Fibroblast of skin of left quadriceps (primary cell): ENCODE measurements around the gene TMEM132C.

Experiments used
- DNase-seq, 2 experiments: peaks; one replicate each; pipeline ENCODE4 v3.0.0-alpha.2; 2013; ENCODE audit warnings: low read depth in 2 of 2

The TMEM132C gene

DNA sequence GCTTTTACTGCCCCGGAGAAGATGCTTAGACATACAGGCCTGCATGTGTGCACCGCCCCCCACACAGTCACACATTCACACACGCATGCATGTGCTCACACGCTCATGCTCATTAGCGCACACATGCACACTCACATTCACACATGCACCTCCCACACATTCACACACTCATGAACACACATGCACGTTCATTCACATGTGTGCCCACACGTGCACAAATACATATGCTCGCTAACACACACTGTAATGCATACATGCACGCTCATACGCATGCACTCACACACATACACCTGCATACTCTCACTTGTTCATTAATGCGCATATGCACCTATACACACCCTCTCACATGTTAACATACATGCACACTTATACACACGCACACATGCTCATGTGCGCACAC is 21.9 kb downstream of the TMEM132C start:
- no peak for DNase-seq

DNA sequence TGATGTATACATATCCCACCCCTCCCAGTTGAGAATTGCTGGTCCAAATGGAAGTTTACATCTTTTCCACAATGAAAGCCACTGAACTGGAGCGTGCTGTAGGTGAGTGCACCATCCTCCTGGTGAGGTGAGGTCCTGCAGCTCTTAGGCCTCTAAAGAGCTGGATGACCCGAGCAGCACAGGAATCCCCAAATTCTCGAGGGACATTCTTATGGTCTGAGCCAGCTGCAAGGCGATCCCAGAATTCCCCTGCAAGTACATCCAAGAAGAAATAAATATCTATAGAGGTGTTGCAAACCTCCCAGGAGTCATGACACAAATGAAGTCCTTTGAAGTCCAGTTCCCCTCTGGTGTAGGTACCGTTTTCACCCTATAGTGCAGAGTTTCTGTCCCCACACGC is 24.0 kb downstream of the TMEM132C start:
- DNase-seq, result no peak

DNA sequence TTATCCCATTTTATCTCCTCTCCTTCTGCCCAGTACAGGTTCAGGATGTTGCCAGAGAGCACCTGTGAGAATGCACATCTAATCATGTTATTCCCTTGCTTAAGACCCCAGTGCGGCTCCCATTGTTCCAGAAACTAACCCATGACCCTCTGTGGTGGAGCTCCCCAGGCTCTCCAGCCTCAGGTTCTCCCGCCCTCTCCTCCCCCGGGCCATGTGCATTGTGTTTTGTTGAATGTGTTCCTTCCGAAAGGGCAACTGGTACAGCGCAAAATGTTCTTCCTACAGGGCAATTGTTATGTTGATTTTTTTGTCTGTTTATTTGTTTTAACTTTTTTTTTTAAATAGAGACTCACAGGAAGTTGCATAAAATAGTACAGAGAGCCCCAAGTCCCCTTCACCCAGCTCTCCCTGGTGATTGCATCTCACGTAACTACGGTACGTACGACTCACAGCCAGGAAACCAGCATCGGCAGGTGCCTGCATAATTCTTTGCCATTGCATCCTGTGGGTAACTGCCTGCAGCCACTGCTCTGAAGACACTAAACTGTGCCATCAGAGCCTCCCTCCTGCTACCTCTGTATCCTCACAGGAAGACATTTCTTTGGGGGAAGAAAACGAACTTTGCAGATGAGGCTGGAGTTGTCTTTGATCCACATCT is 31.2 kb downstream of the TMEM132C start:
- no peak for DNase-seq

DNA sequence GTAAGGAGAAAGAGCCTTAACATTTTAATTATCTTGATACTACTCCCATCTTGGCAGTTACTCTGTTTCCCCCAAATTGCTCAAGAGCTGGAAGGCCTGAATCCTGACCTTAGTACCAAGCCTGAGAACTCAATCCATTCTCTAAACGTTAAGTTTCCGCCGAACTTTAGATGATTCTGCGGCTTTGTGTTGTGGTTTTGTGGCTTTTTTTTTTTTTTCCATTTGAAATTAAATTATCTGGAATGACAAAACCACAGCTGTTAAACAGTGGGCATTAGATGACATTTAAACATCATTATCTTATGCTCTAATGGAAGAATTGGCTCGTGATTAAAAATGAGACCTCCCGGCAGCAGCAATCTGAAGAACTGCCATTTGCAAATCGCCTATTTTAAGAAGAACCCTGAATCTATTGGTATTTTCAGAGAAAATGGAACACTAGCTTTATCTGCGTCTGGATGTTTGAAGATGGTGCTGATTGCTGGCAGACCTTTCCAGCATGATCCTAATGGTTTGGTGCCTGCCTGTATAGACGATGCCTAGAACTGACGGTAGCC is 38.4 kb downstream of the TMEM132C start:
- DNase-seq, result no peak

DNA sequence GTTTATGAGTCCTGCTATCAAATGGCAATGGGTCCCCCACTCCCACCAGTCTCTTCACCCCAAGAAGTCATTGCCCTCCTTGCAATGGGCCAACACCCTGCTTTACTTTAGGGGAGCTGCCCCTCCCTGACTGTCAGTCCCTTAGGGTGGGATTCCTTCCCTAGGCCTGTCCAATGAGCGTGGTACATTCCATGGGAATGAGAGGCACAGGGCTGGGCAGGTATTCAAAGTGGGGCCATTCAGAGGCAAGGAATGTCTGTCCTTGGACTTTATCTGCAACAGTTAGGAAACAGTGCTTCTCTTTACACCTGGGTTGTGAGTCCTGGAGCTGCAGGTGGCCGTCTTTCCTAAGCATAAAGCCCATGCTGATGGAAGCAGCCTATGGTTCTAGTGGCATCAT is 40.8 kb downstream of the TMEM132C start:
- no peak for DNase-seq

DNA sequence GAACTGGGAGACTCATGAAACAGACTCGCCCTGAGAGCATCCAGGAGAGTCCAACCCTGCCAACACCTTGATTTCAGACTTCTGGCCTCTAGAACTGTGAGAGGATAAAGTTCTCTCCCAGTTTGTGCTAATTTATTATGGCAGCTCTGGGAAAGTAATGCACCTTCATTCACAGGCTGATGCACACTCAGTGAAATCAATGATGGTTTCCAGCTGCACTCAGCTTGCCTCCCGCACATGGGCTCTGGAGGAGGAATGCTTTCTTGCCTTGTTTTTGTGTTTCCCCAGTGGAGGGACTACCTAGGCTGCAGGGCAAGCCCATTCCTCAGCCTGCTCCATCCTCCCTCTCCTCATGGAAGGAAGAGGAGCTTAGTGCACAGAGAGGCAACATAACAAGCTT is 45.7 kb downstream of the TMEM132C start:
- no peak for DNase-seq

DNA sequence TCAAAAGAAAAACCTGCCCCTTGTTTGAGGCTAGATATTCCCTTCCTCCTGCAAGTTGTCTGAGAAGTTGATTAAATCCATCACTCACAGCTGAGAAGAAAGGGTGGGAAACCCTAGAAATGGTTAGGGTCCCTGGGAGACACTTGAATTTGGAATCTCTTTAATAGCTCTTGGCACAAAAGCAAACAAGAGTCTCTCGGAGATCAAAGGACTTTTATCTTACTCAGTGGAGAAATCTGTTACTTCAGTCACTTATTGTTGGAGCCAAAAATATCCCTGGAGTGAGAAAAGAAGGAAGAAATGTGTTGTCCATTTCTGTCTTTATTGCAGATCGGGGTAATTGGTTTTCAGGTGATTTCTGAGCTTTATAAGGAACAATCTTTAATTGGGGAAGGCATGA is 47.0 kb downstream of the TMEM132C start:
- no peak for DNase-seq

DNA sequence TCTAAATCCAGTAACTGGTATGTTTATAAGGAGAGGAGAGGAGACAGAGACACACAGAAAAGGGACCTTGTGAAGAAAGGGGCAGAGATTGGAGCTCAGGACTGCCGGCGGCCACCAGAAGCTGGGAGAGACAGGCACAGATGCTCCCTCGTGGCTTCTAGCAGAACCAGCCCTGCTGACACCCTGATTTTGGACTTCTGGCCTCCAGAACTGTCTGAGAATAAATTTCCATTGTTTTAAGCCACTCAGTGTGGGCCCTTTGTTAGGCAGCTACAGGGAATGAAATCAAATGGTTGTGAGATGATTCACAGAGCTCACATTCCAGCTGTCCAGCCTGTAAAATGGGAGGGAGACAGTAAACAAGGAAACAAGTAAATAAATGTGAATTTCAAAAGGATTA is 47.6 kb downstream of the TMEM132C start:
- no peak for DNase-seq

DNA sequence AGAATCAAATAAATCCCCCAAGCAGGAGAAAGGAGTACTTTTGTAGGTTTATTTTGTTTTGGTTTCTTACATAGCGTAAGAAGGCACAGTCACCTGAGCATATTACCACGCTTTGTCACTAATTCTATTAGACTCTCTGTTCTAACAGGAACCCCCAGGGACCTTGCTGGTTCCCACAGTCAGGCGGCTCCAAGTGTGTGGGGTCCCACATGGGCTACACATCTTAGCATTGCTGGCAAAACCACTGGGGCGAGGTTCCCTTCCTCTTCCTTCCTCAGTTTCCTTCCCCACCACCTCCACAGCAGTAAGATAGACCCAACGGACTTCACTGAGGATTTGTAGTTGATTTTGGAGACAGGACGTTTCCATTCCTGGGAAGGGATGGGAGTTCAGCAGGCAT is 49.1 kb downstream of the TMEM132C start:
- no peak for DNase-seq

DNA sequence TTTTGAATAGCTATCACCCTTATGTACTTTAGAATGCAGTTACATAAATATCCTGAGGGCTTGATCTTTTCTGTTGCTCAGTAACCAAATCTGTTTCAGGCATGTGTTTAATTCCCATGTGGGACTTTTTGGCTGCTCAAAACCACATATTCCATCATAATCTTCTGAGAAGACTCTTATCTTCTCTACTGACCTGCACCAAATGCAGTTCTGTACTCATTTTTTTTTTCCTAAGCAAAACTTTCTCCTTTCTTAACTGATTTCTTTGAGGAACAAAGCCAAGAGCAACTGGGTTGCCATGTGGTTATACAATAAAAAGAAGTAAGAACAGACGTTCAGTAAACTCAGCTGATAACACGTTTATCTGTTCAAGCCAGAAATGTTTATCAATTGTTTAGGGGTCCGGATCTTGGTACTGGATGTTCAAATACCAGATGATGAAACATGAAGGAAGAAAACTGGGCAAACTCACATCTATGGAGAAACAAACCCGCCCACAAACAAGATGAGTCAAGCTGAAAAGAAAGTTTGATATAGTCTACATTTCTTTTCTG is 50.1 kb downstream of the TMEM132C start:
- DNase-seq, result no peak

DNA sequence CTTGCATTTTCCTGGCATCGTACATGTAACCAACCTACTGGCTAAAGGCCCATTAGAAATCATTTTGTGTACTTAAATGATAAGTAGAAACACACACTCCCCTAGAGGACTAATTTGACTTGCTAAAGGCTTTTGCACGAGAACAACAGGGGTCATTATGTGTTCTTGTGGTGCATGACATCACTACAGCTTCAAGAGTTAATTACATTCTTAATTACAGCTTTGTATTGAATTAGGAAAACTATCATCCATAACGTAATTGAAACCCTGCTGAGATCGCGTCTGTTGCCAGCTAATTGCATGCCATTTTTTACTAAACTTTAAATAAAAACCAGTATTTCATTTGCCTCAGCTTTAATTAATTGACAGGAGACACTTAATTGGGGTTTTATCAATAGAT is 51.4 kb downstream of the TMEM132C start:
- DNase-seq, result no peak

DNA sequence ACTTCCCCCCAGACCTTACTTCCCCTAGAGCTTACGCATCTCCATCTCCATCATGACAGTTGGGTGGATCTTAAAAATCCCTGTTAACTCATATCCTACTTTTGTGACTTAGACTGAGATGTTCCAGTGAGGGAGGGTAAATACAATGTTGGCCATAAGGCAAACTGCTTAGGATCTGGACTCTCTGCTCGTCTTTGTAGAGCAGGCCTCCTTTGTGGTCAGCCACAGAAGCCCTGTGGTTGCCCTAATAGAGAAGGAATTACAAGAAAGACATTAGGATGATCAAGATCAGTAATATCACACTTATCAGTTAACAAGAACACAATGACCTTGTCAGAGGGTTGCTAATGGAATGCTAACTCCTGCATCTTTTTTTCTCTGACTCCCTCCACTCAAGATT is 52.0 kb downstream of the TMEM132C start:
- no peak for DNase-seq

DNA sequence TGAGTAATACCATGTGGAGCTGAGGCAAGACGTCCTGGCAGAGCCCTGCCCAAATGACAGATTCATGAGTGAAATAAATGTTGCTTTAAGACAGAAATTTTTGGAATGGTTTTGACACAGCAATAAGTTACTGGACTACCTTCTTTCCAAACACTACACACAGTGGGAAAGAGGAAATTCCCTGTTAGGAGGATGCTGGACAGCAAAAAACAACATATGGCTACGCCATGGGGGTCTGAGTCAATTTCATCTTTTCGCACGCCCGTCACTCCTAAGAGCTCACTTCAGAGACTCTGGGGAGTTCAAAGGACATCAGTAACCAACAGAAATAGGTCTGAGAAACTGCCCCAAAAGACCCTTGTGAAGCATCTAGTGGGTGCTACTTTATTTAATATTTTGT is 55.4 kb downstream of the TMEM132C start:
- DNase-seq, result no peak

DNA sequence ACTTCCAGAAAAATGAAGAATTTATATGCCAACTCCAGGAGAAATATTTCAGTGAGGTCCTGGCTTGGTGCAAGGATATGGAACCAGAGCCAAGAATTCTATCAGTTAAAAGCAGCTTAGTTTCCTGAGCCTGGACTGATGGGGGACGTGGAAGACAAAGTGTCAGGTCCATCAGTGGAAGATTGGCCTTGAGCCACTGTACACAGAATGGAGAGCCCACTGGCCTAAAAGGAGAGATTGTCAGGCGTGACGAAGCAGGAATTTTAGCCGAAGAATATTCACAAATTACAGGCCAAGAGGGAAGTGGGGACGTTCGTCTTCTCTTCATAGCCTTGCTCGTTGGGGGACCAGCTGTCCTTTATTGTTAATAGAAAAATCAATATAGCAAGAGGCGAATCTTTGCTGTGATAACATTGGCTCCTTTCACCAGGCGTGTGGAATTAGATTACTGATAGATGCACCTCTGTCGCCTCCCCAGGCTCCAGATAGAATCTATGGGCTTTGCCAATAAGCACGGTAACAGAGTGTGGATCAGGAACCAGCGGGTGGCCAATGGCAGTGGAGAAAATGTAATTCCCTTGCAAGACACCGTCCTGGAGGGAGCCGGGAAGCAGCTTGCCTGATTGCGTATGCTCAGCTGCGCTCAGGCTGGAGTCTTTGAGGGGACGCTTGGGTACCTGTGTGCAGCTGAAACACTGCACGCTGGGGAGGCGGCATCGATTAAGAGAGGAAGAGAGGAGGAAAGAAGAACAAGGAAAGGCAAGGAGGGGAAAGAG is 56.4 kb downstream of the TMEM132C start:
- DNase-seq, result no peak

DNA sequence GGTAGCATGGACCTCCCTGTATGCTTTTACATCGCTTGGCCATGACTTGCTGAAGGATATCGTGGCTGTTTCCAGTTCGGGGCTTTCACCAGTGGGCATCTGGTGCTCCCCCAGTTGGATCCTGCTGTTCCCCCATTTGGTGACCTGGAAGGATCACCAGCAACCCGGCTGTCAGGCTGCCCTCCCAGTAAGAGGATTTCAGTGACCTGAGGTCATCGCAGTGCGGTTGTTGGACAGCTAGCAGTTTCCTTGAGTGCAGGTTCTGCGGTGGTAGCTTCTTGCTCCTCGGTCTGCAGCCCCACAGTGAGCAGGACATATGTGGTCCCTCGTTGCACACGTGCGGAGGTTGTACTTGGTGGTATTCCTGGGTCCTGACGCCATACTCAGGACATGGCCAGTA is 58.7 kb downstream of the TMEM132C start:
- DNase-seq, result no peak

DNA sequence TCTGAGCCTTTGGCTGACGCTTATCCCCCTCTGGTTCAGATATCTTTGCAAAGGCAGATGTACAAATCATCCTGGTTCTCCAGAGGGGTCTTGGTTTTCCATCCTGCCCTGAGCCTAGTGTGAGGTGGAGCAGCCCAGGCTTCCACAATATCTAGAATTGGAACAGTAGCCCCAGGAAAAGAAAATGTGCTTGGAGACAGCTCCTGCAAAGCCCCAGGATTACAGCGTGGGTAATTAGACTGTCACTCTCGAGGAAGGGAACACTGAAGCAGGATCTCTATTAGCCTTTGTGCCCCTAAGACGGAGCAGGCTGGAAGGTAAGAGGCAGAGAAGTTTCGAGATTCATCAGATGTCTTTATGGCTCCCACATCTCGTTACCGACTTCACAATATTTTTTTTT is 59.4 kb downstream of the TMEM132C start:
- DNase-seq, result no peak

DNA sequence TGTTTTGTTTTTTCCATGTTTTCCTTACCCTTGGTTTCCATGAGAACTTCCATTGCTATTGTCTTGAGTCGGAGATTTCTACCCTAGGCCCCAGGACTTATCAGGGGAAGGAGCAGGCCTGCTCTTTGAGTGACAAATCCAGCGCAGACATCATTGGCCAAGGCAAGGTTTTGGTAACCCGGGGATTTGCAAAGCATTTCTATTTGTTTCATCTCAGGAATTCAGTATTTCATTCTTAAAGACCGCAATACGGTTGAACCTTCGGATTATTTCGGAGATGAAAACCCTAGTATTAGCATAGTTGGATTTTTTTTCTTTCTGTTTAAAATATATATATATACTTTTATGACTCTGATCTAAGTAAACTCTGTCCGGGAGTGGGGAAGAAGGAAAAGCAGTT is 62.0 kb downstream of the TMEM132C start:
- DNase-seq, result no peak

DNA sequence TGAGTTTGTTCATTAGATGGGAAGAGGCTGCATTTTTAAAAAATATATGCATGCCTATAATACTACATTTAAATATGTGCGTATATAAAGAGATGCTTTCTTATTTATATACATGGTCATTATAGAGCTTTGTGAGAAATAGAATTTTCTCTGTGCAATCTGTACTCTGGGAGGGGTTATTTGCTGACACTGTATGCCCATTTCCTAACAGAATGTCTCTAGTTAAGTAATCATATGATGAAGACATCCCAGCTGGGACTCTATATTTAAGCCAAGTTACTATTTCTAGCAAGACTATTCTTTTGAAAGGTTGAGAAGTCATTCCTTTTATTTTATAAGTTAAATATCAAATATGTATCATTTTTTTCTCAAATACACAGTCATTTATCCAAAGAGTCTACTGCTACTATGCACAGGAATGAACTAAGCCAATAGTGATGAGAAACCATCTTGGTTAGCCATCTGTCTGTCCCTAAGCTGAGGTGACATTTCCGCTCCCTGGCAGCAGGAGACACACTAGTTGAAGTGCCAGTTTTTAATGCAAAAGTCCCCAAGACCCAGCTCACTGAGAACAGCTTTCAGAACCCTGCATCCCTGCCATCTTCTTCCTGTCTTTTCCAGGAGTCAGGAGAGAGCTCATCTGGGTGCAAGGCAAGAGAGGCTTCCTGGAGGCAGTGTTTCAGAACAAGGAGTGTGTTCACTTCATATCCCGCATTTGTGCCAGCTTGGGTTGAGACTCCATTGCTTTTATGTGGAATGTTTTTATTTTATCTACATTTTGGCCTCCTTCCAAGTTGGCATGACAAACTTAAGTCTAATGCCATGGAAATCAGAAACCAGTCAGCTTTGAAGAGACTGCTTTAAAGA is 69.5 kb downstream of the TMEM132C start:
- DNase-seq, result no peak

DNA sequence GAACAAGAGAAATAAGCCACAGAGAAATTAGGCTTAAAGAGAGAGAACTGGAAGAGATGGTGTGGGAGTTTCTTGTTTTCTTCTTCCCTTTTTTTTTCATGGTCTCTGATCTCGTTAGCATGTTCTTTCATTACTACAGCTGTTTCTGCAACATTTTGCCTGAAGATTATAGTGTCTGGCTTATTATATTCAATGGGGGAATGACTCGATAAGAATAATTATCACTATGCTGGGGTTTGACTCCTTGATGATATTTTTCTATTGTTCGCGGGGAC is 70.0 kb downstream of the TMEM132C start:
- DNase-seq, result no peak

DNA sequence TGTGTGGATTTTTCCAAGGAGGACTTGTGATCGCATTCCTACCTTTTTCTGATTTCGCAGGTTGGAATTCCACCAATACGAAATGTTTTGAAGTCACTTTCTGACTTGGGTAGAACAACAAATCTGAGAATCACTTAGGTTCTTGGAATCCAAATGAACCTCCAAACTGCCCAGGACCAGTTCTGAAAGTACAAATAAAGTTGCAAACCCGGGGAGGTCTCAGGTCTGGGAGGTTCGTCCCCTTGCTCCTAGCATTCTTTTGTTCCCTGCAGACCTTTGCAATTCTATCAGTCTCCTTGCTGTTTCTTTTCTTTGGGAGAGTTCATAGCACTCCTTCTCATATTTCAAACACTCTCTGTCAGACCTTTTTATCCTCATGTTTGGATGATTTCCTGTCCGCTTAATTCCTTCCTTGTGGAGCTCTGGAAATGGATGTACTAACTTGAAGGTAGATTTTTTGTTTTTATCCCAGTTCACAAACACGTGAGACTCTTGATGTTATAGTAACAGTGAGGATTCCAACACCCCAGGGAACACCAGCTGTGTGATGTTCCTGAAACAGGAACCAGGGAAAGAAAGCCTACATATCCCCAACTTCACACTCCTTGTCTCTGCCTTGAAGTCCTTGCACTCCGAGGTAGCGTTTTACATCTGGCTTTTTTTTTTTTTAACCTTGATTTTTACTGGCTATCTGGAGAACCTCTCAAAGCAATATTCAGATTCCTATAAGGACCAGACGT is 70.6 kb downstream of the TMEM132C start:
- no peak for DNase-seq

DNA sequence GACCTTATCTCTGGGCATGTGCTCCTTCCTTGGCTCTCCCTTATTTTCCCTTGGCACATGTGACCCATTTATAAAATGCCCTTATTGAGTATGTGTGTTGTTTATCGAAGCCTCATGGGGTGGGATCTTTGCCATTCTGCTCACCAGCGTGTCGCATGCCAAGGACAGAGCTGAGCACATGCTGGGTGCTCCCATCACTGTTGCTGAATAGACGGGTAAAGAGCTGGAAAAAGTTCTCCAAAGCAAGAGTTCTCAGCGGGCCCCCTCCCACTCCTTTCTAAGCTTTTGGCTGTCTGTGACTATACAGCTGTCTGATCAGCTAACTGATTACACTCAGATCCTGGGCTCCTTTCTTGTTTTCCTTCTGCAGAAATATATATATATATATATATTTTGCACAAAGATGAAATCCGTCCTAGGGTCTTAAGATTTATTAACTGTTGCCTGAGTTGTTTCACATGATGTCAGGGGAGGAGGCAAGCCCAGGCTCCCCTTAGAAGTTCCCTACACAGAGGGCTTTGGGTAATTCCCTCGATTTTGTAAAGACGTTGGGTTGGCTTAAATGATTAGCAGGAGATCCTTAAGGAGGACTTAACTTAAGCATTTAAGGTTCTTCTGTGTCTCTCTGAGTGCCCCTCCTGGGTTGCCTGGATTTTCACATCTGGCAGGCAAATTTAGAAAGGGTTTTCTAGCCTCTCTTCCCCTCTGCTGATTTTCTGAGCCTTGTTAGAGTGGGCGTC is 71.6 kb downstream of the TMEM132C start:
- DNase-seq, result no peak
